GM23338 (cell line): ENCODE measurements around the gene SNAPC1. TPM values are rescaled to one million over a fixed set of nuclear protein-coding genes. Genes with fewer than 3 reads are reported as not detected.
A peak's percentile ranks its signal among the peaks of the same experiment; 100 is the strongest.

Source experiments
- ATAC-seq: fragments of 200-7000 bp; cut with Tn5 transposase; 3 replicates; pipeline ENCODE4 v1.9.1; 2020
- DNase-seq: peaks from one replicate; pipeline ENCODE4 v3.0.0-alpha.2; 2015; ENCODE audit warnings: low spot score
- H2AFZ ChIP-seq: fragments of 200-600 bp; sonication (generic); 2 replicates; pipeline ENCODE4 v1.8.0; 2016; ENCODE audit warnings: antibody characterized with exemption, mild to moderate bottlenecking, moderate library complexity
- H3F3A ChIP-seq: fragments of 200-600 bp; sonication (generic); replicated peaks from 2 replicates; pipeline ENCODE4 v1.8.0; 2017; ENCODE audit warnings: antibody characterized with exemption, mixed run types, low read depth
- H3K27ac ChIP-seq: fragments of 200-600 bp; sonication (generic); 2 replicates; pipeline ENCODE4 v1.6.1; 2016; ENCODE audit warnings: low read depth
- H3K27me3 ChIP-seq: fragments of 200-600 bp; sonication (generic); 2 replicates; pipeline ENCODE4 v1.8.0; 2016; ENCODE audit warnings: mild to moderate bottlenecking, mixed run types, moderate library complexity; ENCODE audit not compliant: insufficient read depth
- H3K36me3 ChIP-seq: fragments of 200-600 bp; sonication (generic); 2 replicates; pipeline ENCODE4 v1.8.0; 2016; ENCODE audit warnings: mild to moderate bottlenecking; ENCODE audit not compliant: insufficient read depth
- H3K4me1 ChIP-seq: fragments of 200-600 bp; sonication (generic); 2 replicates; pipeline ENCODE4 v1.8.0; 2016; ENCODE audit warnings: mild to moderate bottlenecking, moderate library complexity; ENCODE audit not compliant: insufficient read depth
- H3K4me2 ChIP-seq: fragments of 200-600 bp; sonication (generic); 2 replicates; pipeline ENCODE4 v1.7.1; 2017; ENCODE audit warnings: mixed run types
- H3K4me3 ChIP-seq: fragments of 200-600 bp; sonication (generic); 2 replicates; pipeline ENCODE4 v1.6.1; 2016; ENCODE audit warnings: mixed run types
- H3K79me2 ChIP-seq: fragments of 200-600 bp; sonication (generic); replicated peaks from 2 replicates; pipeline ENCODE4 v1.8.0; 2017; ENCODE audit warnings: mild to moderate bottlenecking; ENCODE audit not compliant: insufficient read depth
- H3K9me2 ChIP-seq: fragments of 200-600 bp; sonication (generic); 2 replicates; pipeline ENCODE4 v1.8.0; 2017; ENCODE audit not compliant: insufficient read depth
- H4K20me1 ChIP-seq: fragments of 200-600 bp; sonication (generic); replicated peaks from 2 replicates; pipeline ENCODE4 v1.8.0; 2017; ENCODE audit warnings: mild to moderate bottlenecking; ENCODE audit not compliant: insufficient read depth
- H3K27ac Mint-ChIP-seq: 2 replicates; pipeline ENCODE4 v1.8.0; 2020; ENCODE audit warnings: inconsistent platforms, mild to moderate bottlenecking, moderate library complexity, mixed read lengths
- H3K27me3 Mint-ChIP-seq: 3 replicates; pipeline ENCODE4 v1.8.0; 2022; ENCODE audit warnings: low read depth, mild to moderate bottlenecking, moderate library complexity, mixed read lengths, inconsistent platforms; ENCODE audit not compliant: insufficient read depth, poor library complexity
- H3K36me3 Mint-ChIP-seq: 3 replicates; pipeline ENCODE4 v1.8.0; 2021; ENCODE audit warnings: low read depth, mild to moderate bottlenecking, inconsistent platforms, moderate library complexity, mixed read lengths
- H3K4me1 Mint-ChIP-seq: 3 replicates; pipeline ENCODE4 v1.8.0; 2020; ENCODE audit warnings: mild to moderate bottlenecking, inconsistent platforms, mixed read lengths
- H3K4me3 Mint-ChIP-seq: 3 replicates; pipeline ENCODE4 v1.8.0; 2021; ENCODE audit warnings: moderate library complexity, mild to moderate bottlenecking, inconsistent platforms, mixed read lengths
- H3K9me3 Mint-ChIP-seq: 3 replicates; pipeline ENCODE4 v1.8.0; 2020; ENCODE audit warnings: moderate library complexity, mild to moderate bottlenecking, inconsistent platforms, mixed read lengths
- CREB1 ChIP-seq: fragments of 250-450 bp; sonication (Bioruptor Pico); IDR thresholded peaks from 2 replicates; pipeline ENCODE4 v1.5.0; 2020; ENCODE audit warnings: low read depth, mild to moderate bottlenecking, moderate library complexity
- CTCF ChIP-seq, 2 experiments: fragments of 200-600 bp in 1 of 2; sonication (generic) in 1 of 2; conservative IDR thresholded peaks; 2 replicates each; pipeline versions ENCODE4 v1.5.1 to v1.6.1; 2016 to 2017; ENCODE audit warnings: antibody characterized with exemption in 2 of 2, low read depth in 2 of 2, mild to moderate bottlenecking in 2 of 2, moderate library complexity in 1 of 2
- EZH2 ChIP-seq: fragments of 200-600 bp; sonication (generic); IDR thresholded peaks from one replicate; pipeline ENCODE4 v1.8.0; 2017; ENCODE audit warnings: antibody characterized with exemption, mild to moderate bottlenecking, low read depth; ENCODE audit not compliant: unreplicated experiment
- EZH2phosphoT487 ChIP-seq: fragments of 200-600 bp; sonication (generic); IDR thresholded peaks from one replicate; pipeline ENCODE4 v1.8.1; 2018; ENCODE audit warnings: antibody characterized with exemption; ENCODE audit not compliant: unreplicated experiment
- JUNB ChIP-seq: IDR thresholded peaks from one replicate; pipeline ENCODE4 v1.6.1; 2016; ENCODE audit warnings: antibody characterized with exemption; ENCODE audit not compliant: unreplicated experiment
- NANOG ChIP-seq: IDR thresholded peaks from 2 replicates; pipeline ENCODE4 v1.6.1; 2016; ENCODE audit warnings: antibody characterized with exemption, borderline replicate concordance
- POLR2AphosphoS5 ChIP-seq: IDR thresholded peaks from 2 replicates; pipeline ENCODE4 v1.6.1; 2016; ENCODE audit warnings: antibody characterized with exemption, low read depth
- REST ChIP-seq: IDR thresholded peaks from one replicate; pipeline ENCODE4 v1.6.1; 2018; ENCODE audit warnings: antibody characterized with exemption; ENCODE audit not compliant: unreplicated experiment
- STAT1 ChIP-seq: IDR thresholded peaks from one replicate; pipeline ENCODE4 v1.6.1; 2016; ENCODE audit warnings: antibody characterized with exemption; ENCODE audit not compliant: unreplicated experiment
- ZNF114 ChIP-seq: fragments of 250-450 bp; sonication (Bioruptor Pico); IDR thresholded peaks from 2 replicates; pipeline ENCODE4 v1.5.0; 2020; ENCODE audit warnings: mild to moderate bottlenecking, moderate library complexity
- ZNF331 ChIP-seq: fragments of 250-450 bp; sonication (Bioruptor Pico); IDR thresholded peaks from 2 replicates; pipeline ENCODE4 v1.5.0; 2020; ENCODE audit warnings: low read depth, mild to moderate bottlenecking, moderate library complexity
- polyA plus RNA-seq: library from polyadenylated mRNA; unstranded; fragments of >200 nt; fragmentation: Nextera tagmentation; extraction: Ambion mirVana; gene quantifications from 2 replicates; pipeline ENCODE4 v1.2.1, GENCODE V29; 2016
- total RNA-seq: library from RNA; depleted of rRNA; stranded (reverse); fragments of >200 nt; shearing (Covaris generic); gene quantifications from 2 replicates; pipeline ENCODE4 v1.2.3, GENCODE V29; 2014
- TF ChIP-seq, protein P1 (sequence below): IDR thresholded peaks from 2 replicates; pipeline ENCODE4 v1.6.1; 2016; ENCODE audit warnings: antibody characterized with exemption
- TF ChIP-seq, protein P2 (sequence below): fragments of 250-450 bp; sonication (Bioruptor Pico); IDR thresholded peaks from 2 replicates; pipeline ENCODE4 v1.5.0; 2020; ENCODE audit warnings: mild to moderate bottlenecking, moderate library complexity

Gene SNAPC1
- total and polyA plus RNA-seq, 2 experiments from 2014 or later: 14.8 to 33.4 TPM

GRCh38 chr14:61720741-61721140, 41.5 kb upstream of the SNAPC1 start:
- no peak for DNase-seq
- peaks cover 53% of the 10 kb centered on the region for H4K20me1 ChIP-seq

More at GRCh38 chr14:61720741-61721140, 41.5 kb upstream of the SNAPC1 start:
- H3K27ac ChIP-seq: peak overlapping the region; percentile 46; the same call in 1 of the 2 replicates
- H3K4me1 ChIP-seq: peaks cover 44% of the 10 kb centered on the region
- H3K27me3 Mint-ChIP-seq: no peaks in the 10 kb centered on the region
- H3K79me2 ChIP-seq: peaks cover 99% of the 10 kb centered on the region
- H3K36me3 Mint-ChIP-seq: peaks cover 48% of the 10 kb centered on the region
- no peaks in the 10 kb centered on the region for H3F3A ChIP-seq
- no peaks in the 10 kb centered on the region for H3K27me3 ChIP-seq
- peak overlapping the region; percentile 47; the same call in 1 of the 2 replicates for H3K27ac Mint-ChIP-seq
- H3K9me3 Mint-ChIP-seq: no peaks in the 10 kb centered on the region
- H3K36me3 ChIP-seq: peaks cover 41% of the 10 kb centered on the region
- no peak overlapping the region for H2AFZ ChIP-seq
- no peak for ATAC-seq
- H3K4me1 Mint-ChIP-seq: peaks cover 38% of the 10 kb centered on the region
- H3K4me2 ChIP-seq: no peak overlapping the region
- H3K9me2 ChIP-seq: no peaks in the 10 kb centered on the region
- H3K4me3 ChIP-seq: no peak overlapping the region
- no peak overlapping the region for H3K4me3 Mint-ChIP-seq
- TF ChIP-seq NANOG (no peak), CREB1 (CRISPR knock-in tag) (no peak), JUNB (no peak), REST (no peak), STAT1 (no peak), POLR2AphosphoS5 (no peak), CTCF (conservative IDR thresholded peaks at IDR 0.05; ENCODE audit: low read depth in 2 of 2) (no peak), ZNF331 (CRISPR knock-in tag) (no peak), EZH2 (no peak), EZH2phosphoT487 (no peak), ZNF114 (CRISPR knock-in tag) (no peak)
- TF ChIP-seq, protein P1, sequence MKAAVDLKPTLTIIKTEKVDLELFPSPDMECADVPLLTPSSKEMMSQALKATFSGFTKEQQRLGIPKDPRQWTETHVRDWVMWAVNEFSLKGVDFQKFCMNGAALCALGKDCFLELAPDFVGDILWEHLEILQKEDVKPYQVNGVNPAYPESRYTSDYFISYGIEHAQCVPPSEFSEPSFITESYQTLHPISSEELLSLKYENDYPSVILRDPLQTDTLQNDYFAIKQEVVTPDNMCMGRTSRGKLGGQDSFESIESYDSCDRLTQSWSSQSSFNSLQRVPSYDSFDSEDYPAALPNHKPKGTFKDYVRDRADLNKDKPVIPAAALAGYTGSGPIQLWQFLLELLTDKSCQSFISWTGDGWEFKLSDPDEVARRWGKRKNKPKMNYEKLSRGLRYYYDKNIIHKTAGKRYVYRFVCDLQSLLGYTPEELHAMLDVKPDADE: no peak
- TF ChIP-seq, protein P2, sequence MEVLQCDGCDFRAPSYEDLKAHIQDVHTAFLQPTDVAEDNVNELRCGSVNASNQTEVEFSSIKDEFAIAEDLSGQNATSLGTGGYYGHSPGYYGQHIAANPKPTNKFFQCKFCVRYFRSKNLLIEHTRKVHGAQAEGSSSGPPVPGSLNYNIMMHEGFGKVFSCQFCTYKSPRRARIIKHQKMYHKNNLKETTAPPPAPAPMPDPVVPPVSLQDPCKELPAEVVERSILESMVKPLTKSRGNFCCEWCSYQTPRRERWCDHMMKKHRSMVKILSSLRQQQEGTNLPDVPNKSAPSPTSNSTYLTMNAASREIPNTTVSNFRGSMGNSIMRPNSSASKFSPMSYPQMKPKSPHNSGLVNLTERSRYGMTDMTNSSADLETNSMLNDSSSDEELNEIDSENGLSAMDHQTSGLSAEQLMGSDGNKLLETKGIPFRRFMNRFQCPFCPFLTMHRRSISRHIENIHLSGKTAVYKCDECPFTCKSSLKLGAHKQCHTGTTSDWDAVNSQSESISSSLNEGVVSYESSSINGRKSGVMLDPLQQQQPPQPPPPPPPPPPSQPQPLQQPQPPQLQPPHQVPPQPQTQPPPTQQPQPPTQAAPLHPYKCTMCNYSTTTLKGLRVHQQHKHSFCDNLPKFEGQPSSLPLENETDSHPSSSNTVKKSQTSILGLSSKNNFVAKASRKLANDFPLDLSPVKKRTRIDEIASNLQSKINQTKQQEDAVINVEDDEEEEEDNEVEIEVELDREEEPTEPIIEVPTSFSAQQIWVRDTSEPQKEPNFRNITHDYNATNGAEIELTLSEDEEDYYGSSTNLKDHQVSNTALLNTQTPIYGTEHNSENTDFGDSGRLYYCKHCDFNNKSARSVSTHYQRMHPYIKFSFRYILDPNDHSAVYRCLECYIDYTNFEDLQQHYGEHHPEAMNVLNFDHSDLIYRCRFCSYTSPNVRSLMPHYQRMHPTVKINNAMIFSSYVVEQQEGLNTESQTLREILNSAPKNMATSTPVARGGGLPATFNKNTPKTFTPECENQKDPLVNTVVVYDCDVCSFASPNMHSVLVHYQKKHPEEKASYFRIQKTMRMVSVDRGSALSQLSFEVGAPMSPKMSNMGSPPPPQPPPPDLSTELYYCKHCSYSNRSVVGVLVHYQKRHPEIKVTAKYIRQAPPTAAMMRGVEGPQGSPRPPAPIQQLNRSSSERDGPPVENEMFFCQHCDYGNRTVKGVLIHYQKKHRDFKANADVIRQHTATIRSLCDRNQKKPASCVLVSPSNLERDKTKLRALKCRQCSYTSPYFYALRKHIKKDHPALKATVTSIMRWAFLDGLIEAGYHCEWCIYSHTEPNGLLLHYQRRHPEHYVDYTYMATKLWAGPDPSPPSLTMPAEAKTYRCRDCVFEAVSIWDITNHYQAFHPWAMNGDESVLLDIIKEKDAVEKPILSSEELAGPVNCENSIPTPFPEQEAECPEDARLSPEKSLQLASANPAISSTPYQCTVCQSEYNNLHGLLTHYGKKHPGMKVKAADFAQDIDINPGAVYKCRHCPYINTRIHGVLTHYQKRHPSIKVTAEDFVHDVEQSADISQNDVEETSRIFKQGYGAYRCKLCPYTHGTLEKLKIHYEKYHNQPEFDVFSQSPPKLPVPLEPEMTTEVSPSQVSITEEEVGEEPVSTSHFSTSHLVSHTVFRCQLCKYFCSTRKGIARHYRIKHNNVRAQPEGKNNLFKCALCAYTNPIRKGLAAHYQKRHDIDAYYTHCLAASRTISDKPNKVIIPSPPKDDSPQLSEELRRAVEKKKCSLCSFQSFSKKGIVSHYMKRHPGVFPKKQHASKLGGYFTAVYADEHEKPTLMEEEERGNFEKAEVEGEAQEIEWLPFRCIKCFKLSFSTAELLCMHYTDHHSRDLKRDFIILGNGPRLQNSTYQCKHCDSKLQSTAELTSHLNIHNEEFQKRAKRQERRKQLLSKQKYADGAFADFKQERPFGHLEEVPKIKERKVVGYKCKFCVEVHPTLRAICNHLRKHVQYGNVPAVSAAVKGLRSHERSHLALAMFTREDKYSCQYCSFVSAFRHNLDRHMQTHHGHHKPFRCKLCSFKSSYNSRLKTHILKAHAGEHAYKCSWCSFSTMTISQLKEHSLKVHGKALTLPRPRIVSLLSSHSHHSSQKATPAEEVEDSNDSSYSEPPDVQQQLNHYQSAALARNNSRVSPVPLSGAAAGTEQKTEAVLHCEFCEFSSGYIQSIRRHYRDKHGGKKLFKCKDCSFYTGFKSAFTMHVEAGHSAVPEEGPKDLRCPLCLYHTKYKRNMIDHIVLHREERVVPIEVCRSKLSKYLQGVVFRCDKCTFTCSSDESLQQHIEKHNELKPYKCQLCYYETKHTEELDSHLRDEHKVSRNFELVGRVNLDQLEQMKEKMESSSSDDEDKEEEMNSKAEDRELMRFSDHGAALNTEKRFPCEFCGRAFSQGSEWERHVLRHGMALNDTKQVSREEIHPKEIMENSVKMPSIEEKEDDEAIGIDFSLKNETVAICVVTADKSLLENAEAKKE (CRISPR knock-in tag): no peak
